Germinal center (tissue), 1 donor: Measurements from ENCODE around the gene IL1R1.
"Not testable (repeated sequence)": the region's sequence is repeated elsewhere in the genome, so short reads cannot be mapped to it uniquely, and the experiment has no call there.

Source experiments
- DNase-seq: peaks from one replicate; pipeline ENCODE4 v3.0.0; 2012; ENCODE audit warnings: mixed read lengths, low spot score

Gene IL1R1, protein sequence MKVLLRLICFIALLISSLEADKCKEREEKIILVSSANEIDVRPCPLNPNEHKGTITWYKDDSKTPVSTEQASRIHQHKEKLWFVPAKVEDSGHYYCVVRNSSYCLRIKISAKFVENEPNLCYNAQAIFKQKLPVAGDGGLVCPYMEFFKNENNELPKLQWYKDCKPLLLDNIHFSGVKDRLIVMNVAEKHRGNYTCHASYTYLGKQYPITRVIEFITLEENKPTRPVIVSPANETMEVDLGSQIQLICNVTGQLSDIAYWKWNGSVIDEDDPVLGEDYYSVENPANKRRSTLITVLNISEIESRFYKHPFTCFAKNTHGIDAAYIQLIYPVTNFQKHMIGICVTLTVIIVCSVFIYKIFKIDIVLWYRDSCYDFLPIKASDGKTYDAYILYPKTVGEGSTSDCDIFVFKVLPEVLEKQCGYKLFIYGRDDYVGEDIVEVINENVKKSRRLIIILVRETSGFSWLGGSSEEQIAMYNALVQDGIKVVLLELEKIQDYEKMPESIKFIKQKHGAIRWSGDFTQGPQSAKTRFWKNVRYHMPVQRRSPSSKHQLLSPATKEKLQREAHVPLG

DNA sequence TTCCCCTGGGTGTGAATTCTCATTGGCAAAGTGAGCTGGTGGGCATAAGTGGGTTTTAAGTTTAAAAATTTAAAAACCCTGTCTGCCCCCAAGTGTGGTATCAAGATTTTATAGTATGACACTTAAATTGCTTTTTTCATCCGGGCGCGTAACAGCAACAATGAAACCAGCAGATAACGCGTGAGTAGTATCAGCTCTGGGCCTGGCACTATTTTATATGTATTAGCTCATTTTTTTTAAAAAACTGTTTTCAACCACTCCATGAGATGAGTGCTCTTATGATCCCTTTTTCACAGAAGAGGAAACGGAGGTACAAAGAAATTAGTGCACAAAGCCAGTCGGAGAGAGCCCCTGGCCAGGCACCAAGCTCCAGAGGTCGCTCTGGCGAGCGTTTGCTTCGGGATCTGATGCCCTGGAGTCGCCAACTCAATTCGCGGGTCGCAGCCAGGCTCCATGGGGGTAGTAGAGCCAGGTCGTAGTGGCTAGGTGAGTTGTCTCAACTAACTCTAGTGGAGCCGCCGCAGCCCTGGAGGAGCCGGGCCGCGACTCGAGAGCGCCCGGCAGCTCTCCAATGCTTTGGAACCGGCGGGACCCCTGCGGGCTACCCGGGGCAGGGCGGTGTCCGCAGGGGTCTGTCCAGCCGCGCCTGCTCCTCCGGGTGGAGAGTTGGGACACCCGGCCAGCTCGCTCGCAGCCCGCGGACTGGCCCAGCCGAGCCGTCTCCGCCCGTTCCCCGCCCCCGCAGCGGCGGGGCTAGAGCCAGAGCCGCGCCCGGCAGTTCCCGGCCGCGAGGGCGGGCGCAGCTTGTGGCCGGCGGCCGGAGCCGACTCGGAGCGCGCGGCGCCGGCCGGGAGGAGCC is at the start of gene IL1R1:
Gene IL1R1 (plus strand): TSS at position 777 of the 859 bp plus-strand sequence. CDS start 14,979 bp downstream, outside the sequence.
- DNase-seq: peak; percentile 9

DNA sequence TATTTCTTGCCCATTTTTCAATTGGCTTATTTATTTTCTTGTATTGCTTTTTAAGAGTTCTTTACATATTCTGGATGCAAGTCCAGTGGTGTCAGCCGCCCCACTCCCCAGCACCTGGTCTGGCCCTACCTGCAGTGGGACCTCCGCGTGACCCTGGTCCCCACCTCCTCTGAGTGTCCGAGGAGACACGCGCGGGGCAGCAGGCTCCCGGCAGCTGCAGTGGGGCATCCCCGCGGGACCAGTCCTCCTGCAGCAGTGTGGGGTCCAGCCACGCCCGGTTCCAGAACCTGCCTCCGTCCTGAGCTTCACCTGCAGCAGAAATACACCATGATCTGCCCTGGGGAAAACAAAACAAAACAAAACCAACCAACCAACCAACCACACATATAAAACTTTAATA is 48.9 kb upstream of the IL1R1 start:
- DNase-seq: no peak

DNA sequence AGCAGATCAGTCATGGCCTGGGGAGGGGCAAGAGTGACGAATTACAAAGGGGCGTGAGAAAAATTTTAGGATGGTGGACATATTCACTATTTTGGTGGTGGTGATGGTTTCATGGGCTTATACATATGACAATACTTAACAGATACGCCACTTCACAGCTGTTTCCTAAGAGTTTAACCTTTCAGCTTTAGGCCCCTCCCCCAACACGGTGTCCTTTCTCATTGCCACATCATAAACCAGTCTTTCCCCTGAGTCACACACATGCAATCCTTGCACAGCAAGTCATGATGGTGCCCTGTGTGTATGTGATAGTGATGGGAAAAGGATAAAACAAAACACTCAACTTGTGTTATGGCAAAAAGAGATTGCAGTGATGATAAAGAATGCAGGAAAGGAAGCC is 47.6 kb upstream of the IL1R1 start:
- no peak for DNase-seq

DNA sequence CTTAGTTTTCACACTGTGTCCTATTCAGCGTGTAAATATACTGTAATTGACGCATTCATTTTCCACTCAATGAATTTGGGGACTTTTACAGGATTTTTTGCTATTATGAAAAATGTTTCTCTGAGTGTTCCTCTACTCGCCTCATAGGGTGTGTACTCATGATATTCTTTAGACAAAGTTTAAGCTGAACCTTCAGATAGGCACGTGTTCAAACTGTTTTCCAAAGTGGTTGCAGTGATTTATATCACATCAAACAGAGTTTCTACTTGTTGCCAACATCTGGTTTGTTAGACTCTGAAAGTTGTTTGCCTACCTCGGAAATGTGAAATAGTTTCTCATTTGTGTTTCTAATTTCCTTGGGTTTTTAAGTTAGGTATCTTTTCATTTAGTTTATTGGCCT is 46.4 kb upstream of the IL1R1 start:
- DNase-seq: no peak

DNA sequence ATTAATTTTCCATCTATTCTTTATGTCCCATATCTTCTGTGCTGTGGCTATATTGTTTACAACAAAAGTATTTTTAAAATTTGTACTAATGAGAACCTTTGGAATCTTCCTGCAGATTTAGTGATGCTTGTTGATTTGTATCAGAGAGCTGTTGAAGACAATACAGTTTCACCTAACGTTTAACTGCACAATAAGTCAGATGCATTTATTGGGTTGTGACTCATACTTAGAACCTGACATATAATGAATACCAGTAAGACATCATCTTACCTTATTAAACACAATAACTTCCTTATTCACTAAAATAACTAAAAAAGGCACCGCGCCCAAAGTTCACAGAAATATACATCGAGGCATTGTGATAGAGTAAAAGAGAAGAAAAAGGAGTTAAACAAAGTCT is 43.8 kb upstream of the IL1R1 start:
- DNase-seq: no peak

DNA sequence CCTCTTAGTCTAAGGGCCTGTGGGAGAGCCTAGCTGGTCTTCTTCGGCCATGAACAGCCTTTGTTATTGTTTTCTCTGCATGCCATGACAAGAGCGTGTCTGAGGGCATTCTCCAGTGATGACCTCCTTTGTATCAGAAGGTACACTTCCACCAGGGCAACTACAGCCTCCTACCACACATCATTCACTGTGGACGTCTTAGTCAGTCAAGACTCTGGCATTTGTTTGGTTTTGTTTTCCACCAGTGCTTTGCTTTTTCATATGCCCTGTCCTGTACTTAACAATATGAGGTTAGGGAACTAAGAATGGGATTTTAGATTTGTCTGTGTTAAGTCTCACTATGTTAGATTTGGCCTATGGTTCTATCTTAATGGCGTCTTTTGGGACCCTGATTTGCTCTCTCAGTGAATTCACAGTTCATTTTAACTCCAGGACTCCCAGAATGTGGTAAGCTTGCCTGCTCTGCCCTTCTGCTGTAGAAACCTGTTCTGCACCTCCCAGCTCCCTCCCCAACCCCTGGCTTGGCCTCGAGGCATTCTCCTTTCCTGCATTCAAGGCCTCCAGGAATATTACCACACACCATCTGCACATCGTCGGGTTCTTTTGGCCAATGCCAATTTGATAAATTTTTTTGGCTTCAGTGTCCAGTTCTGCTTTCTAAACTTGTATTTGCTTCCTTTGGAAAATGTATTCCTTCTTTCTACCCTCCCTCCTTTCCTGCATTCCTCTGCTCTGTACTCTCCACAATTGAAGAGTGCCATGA is 42.8 kb upstream of the IL1R1 start:
- DNase-seq: no peak

GRCh38 chr2:102100371-102101096 is 42.0 kb upstream of the IL1R1 start:
- no peak for DNase-seq

GRCh38 chr2:102101097-102101848 is 41.3 kb upstream of the IL1R1 start:
- DNase-seq: no peak

- no peak for DNase-seq
Measured at GRCh38 chr2:102101849-102102635, 40.5 kb upstream of the IL1R1 start.

DNA sequence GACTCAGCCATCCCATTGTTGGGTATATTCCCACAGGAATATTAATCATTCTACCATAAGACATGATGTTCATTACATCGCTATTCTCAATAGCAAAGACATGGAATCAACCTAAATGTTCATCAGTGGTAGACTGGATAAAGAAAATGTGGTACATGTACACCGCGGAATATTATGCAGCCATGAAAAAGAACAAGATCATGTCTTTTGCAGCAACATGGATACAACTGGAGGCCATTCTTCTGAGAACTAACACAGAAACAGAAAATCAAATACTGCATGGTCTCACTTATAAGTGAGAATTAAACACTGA is 40.0 kb upstream of the IL1R1 start:
- DNase-seq: not testable (repeated sequence)

- DNase-seq: no peak
Measured at GRCh38 chr2:102103284-102103683, 39.3 kb upstream of the IL1R1 start.

DNA sequence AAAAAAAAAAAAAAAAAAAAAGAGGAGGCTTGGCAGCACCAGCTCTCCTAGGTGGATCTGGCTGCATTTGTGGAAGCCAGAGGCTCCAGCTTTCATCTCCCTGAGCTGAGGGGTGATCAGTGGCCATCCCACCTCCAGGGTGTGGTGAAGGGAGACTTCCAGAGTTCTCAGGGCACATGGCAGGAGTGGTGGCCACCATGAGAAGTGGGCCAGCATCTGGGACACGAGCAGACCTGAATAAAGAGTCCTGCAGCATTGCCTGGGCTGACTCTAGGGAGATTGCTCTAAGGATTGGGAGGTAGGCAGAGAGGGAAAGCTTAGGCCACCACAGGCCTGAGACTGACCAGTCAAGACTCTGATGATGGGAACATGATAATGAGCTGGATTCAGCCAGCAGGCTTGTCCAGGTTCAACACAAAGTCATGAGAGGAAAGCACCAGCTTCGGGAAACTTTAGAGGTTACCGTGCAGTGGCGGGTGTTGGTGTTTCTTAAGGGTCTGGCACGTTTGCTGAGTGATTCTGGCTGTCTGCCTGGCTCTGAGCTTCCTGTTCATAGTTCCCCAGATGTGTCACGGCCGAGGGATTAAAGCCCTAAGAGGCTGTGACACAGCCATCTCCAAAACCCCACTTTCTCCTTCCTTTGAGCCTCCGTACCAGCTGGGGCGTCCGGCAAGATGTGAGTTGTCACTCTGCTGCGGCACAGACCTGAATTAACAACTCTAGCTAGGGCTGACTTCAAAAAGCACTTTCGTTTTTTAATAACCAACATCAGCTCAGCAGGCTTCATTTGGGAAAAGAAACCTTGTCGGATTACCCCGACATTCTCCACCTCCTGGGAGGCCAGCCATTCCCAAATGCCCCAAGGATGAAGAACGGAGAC is 38.3 kb upstream of the IL1R1 start:
- DNase-seq: no peak

- DNase-seq: no peak
Measured at GRCh38 chr2:102106133-102106556, 36.4 kb upstream of the IL1R1 start.

DNA sequence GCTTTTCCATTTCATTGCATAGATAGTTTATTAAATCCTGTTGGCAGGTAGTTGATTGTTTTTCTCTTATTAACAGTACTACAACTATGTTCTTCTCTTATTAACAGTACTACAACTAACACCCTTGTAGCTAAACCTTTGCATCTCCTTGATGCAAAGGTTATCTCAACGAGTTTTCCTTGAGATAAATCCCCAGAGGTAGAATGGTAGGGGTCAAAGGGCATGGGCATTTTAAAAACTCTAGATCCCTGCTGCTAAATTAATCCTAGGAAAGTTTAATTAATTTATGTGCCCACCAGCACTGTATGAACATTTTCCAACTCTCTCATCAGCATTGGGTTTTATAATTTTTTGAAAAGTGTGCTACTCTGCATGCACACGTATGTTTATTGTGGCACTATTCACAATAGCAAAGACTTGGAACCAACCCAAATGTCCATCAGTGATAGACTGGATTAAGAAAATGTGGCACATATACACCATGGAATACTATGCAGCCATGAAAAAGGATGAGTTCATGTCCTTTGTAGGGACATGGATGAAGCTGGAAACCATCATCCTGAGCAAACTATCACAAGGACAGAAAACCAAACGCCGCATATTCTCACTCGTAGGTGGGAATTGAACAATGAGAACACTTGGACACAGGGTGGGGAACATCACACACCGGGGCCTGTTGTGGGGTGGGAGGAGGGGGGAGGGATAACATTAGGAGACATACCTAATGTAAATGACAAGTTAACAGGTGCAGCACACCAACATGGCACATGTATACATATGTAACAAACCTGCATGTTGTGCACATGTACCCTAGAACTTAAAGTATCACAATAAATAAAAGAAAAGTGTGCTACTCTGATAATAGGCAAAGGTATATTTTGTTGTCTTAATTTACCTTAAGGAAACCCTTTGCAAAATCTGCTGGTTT is 35.5 kb upstream of the IL1R1 start:
- DNase-seq: not testable (repeated sequence)

GRCh38 chr2:102107741-102108070 is 34.8 kb upstream of the IL1R1 start:
- DNase-seq: no peak

DNA sequence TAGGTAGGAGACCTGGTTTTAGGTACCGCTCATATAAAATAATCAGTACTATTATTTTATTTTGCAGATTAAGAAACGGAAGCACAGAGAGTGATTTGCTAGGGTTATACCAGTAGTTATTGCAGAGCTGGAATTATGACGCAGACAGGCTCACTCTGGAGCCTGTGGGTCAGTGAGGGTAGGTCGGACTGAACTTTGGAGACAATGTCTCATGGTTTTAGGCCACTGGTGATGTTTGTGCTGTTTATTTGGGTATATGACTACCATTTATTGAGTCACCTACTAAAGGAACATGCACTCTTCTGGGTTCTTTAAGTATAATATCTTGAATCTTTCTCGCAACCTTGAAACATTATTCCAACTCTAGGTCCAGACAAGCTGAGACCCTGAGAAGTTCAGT is 33.5 kb upstream of the IL1R1 start:
- no peak for DNase-seq

DNA sequence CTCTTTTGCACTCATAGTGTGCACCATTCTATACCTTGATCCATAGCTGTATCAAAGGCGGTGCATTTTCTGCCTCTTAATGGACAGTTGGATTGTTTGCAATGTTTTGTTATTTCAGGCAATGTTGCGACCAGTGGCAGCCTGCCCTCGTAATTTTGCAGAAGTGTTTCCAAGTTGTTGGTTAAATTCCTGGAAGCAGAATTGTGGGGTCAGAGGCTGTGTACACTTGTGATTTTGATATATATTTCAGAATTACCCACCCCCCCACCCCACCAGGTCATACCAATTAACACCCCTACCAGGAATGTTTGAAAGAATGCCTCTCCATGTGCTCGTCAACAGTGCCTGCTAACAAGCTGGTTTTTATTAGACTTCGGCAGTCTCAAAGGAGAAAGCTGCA is 32.4 kb upstream of the IL1R1 start:
- no peak for DNase-seq
